HG03571 (cell line): ENCODE data around the gene ANAPC15.
A peak's percentile ranks its signal among the peaks of the same experiment; 100 is the strongest.

Source experiments
- ATAC-seq: cut with Tn5 transposase; IDR thresholded peaks from one replicate; pipeline ENCODE4 v1.9.1; 2021; ENCODE audit not compliant: unreplicated experiment

ANAPC15 gene

DNA sequence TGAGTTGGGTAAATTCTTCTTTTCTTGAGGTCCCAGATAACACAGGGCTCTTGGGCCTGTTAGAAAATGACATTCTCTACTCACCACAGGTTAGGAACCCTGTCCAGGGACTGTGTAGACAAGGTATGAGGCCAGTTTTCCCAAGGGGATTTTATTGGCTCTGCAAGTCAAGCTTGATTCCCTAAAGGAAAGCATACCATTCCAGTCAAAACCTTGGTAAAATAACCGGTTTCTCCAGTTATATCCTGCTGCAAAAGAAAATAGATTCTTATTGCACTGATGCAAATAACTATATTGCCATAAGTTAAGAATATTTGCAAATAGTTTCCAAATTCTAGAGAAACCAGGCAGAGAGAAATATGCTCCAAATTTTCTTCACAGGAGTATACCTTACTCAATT, 13.5 kb upstream of the ANAPC15 start:
- no peak for ATAC-seq

DNA sequence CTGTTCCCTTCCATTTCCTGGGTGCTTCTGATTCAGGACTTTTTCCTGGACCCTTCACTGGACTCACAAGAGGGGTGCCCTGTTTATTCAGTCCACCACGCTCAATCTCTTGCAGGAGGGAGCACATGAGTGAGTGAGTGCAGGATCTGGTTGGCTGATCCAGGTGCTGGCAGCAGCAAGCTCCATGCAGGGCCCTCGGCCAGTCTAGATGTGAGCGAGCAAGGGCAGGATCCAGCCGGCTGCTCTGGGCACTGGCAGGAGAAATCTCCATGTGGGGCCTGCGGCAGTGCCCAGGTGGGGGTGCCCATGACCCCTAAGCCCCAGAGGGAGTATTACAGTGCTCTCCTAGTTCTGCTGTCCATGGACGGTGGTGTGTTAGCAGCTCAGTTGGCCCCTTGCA, 11.6 kb upstream of the ANAPC15 start:
- no peak for ATAC-seq

DNA sequence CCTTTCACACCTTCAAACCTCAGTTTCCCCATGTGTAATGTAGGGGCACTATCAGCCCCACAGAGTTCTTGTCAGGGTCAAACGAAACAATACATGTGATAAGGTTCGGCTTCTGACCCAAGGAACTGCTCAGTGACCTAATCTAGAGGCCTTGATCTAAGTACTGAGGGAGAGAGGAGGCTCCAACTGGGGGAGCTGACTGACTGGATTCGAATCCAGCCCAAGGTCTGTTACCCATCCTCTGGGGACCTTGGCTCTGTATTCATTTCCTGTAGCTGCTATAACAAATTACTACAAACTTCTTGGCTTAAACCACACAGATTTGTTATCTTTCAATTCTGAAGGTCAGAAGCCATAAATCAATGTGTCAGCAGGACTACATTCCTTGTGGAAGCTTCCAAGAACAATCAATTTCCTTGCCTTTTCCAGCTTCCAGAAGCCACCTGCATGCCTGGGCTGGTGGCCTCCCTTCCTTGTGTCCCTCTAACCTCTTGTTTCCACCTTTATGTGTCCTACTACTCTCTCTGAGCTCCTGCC, 10.7 kb upstream of the ANAPC15 start:
- no peak for ATAC-seq

DNA sequence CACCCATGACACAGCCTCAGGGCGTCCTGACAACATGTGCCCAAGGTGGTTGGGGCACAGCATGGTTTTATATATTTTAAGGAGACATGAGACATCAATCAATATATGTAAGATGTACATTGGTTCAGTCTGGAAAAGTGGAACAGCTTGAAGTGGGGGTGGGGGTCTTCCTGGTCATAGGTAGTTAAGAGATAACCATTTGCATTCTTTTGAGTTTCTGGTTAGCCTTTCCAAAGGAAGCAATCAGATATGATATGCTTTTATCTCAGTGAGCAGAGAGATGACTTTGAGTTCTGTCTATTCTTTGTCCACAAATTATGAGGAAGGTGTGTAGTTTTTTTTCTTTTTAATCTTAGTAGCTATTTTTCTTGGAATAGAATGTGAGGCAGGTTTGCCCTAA, 10.1 kb upstream of the ANAPC15 start:
- ATAC-seq = no peak

DNA sequence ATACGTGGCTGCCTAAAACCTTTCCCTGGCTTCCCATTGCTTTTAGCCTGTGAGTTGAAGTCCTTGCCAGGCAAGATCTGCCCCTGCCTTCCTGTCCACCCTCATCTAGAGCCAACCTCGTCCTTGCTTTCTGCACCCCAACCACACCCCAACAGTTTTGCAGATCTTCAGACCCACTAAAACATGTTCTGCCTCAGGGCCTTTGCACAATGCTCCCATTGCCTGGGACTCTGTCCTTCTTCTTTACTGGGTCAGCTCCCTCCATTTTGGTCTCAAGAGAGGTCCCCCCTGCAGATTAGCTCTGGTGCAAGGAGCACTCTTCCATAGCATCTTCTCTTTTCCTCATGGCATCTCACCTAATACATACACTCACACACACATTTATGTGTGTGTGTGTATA, 8.4 kb upstream of the ANAPC15 start:
- ATAC-seq = no peak

DNA sequence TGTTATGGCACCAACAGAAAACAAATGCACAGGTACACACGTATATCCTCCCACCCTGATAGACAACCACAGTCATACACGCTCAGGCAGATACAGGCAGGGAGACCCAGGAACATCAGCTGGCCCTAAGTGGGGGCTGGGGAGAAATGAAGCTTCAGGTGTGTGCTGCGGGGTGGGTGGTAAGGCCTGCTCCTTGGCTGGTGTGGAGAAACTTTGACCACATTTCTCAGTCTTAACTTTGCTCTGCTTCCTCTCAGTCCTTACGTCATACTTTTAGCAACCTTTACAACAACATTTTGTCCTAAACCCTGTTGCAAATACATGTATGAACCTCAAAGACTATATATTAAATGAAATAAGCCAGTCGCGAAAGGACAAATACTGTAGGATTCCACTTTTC, 6.7 kb upstream of the ANAPC15 start:
- no peak for ATAC-seq

DNA sequence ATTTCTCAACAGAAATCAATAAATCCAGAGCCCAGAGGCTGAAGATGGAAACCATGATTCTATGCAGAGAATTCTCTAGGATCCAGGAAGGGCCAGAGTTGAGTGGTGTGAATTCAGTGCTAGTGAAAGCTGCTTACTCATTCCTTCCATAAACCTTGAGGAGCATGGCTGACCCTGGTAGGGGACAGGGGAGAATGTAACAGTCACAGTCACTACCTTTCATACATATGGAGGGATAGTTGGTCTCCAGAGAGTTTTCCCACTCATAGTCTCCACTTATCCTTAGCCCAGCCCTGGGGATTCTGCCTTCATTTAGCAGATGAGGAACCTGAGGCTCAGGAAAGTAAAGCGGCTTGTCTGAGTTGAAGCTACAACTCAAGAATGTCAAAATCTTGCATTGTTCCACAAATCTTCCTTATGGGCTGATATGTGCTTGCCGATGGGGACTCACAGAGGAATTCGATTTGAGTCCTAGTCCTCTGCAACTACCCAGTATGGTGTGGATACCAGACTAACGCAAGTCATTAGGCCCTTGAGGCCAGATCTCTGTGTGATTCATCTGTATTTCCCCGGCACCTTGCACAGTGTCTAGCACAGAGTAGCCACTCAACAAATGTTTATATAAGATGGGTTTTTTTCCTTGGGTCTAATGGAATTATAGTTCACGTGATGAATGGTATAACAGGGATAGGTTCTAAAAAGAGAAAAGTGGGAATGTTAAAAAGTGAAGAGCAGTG, 3.7 kb upstream of the ANAPC15 start:
- no peak for ATAC-seq

DNA sequence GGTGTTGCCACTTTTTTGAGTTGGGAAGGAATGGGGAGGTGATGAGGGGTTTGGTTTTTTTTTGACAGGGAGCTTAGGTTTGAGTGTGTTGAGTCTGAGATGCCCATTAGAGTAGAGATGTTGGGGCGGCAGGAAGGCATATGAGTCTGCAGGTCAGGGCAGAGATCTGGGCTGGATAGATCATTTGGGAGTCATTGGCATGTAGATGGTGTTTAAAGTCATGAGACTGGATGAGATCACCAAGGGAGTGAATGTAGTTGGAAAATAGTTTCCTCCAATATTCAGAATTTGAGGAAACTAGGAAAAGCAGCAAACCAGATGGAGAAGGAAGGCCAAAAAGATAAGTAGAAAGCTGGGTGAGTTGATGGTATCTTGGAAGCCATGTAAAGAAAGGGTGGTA, 2.1 kb upstream of the ANAPC15 start:
- ATAC-seq = no peak

DNA sequence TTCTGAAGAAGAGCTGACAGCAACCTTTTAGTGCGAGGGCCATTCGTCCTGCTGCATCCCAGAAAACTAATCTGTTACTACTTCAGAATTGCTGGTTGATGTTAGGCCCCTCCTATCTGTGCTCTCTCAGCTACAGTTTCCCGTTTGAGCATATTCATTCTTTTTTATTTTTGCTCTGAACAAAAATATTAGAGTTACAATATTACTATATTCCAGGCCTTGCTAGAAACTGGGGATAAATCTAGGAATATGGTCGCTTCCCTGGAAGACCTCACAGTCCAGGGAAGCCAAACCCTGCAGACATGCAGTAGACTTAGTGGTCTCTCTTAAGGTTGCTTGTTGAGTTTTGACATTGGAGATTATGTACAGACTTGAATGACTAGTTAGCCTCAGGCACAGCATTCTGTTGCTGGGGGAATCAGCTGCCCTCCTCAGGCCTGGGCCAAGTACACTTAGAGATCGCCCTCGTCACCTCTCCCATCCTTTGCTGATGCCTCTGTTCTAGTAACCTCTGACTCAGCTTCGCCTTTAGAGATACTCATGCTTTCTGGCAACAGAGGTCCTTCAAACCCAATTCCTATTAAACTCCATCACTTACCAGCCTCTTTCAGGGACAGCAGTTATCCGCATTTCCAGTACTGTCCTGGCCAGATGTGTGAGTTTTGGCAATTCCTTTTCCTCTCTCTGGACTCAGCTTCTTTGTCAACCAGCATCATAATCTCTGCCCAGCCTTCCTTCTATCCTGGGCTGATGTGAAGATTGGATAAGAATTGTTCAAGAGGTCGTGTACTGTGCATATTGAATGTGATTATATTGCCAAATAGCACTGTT, 698 bp upstream of the ANAPC15 start:
- ATAC-seq = no peak

DNA sequence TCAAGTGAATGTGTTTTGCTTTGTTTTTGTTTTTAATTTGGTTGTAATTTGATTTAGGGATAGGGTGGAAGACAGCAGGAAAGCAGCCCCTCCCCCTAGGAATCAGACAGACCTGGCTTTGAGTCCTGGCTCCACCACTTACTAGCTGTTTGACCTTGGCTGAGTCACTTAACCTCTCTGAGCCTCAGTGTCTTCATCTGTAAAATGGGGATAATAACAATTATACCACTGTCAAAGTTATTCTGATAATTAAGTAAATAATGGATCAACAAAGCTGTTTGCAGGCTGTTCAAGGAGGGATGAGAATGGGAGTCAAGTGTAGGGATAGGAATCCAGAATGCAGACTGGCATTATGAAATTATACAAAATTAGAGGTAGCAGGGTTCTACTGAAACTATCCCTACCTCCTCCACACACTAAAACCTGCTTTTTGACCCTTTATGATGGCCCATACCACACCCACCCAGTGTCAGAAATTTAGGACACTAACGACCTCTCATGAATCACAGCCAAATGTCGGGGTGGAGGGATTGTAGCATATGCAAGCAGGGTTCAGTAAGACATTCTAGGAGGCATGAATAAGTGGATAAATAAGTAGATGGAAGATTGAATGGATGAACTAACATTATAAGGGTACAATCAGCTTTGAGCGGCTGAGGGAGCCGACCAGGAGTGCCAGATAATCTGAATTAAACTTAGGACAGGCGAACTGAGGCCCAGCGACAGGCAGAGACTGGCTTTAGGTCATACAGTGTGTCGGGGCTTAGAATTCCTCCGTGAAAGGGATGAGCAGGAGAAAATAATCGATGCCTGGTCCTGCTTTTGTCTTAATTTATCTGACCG, 974 bp downstream of the ANAPC15 start:
- ATAC-seq = no peak

DNA sequence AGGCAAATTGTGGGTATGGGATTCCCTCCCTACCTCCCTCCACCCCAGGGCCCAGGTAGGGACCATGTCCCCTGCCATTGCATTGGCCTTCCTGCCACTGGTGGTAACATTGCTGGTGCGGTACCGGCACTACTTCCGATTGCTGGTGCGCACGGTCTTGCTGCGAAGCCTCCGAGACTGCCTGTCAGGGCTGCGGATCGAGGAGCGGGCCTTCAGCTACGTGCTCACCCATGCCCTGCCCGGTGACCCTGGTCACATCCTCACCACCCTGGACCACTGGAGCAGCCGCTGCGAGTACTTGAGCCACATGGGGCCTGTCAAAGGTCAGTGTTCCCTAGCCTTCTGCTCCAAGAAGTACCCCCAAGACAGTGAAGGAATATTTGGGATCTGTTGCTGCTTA, 6.6 kb downstream of the ANAPC15 start, which contains the start of gene TOMT:
Gene TOMT, plus strand, starts transcription at position 37 of the 400 bp plus-strand sequence. Its CDS starts 28 bp downstream, at position 65.
- ATAC-seq = no peak

DNA sequence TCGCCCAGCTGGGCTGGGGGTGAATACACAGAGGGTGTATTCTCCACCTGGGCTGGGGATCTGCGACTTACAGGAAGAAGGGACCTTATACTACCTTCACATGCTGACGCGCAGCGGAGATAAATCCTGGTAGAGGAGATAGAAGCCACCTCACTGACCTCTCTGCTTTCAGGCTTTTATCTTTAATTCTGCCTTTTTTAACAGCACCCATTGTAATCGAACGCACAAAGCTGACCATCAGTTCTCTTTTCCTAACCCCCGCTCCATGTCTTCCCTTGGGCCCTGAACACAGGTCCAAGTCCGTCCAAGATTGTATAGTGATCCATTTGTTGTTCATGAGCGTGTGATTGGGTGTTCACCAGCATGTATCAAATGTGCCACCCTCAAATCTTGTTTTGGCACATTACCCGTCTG, 8.7 kb downstream of the ANAPC15 start:
- ATAC-seq = no peak

DNA sequence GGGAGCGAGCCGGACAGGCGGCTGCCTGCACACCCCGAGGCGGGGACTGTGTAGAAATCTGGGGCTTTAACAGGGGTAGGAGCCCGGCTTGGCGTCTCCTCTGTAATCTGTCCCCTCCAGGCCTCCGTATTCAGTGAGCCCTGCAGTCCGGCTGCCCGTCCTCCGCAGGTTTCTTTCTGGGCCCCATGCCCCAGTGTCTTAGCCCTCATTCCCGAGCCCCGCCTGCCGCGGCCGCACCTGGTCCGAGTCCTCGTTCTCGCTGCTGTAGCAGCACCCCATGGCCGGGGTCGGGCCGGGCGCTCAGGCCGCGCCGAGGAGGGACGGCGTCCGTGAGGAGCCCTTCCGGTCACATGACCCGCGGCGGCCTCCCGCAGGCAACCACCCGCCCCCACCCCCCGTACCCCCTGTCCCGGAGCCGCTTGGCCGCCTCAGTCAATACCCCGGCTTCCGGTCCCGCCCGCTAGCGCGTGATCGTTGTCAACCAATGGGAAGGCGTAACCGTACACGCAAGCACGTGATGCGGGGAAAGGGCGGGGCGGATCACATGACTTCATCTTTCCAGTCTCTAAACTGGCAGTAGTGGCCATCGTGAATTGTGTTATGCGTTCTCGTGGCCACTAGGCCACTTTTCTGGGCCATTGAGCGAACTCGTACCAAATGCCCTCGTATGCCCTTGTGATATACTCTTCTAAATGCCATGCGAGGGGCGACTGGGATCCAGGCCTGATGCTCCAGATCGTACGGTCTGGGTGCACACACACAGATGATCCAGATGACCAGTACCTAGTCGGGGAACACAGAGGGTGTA, 9.3 kb downstream of the ANAPC15 start, which contains the start of gene LAMTOR1:
Gene LAMTOR1, minus strand, starts transcription at position 352 of the 808 bp plus-strand sequence. Its CDS starts 73 bp downstream, at position 279.
- ATAC-seq = peak; percentile 75

DNA sequence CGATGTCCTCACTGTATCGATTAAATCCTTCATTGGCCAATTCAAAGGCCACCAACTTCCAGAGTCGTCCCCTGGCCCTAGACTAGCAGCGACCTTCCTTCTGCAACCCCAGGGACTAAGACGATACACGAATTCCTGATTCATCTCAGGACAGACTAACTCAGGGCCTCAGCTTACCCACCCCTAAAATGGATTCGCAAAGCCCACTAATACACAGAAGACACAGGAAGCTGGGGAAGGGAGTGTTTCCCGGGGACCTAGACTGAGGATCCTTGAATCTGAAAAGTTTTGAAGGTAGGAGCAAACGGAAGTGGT, 9.9 kb downstream of the ANAPC15 start:
- ATAC-seq = no peak

DNA sequence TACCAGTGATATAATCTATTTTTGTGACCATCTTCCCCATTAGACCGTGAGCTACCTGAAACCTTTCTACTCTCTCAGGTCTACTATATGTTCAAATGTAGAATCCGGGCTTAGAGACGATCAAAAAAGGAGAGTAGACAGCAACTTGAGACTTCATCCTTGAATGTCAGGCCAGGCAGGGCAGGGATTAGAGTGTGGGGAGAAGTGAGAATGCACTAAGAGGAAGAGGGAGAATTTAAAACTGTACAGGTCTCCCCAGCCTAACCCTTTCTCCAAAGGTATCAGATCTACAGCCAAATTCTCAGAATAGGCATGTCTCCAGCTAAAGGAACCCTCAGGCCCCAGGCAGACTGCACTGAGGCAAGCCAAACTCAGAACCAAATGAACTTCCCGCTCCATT, 10.3 kb downstream of the ANAPC15 start:
- ATAC-seq = no peak

DNA sequence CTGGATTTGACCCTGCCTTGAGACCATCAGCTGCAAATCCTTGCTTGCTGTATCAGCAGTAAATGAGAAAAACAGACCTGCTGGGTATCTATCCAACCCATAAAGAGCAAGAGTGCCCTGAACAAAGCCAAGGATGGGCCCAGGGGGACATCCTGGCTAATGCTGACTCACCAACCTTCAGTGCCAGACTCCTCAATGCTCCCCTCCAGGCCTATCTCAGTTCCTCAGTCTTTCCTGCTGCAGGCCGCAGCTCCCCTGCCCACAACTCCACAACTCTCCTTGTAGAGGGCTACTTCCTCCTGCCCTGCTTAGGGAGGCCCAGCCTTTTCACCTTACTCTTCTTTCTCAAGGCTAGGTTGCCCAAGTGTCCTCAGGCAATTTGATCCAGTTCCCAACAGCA, 12.0 kb downstream of the ANAPC15 start:
- ATAC-seq = no peak

DNA sequence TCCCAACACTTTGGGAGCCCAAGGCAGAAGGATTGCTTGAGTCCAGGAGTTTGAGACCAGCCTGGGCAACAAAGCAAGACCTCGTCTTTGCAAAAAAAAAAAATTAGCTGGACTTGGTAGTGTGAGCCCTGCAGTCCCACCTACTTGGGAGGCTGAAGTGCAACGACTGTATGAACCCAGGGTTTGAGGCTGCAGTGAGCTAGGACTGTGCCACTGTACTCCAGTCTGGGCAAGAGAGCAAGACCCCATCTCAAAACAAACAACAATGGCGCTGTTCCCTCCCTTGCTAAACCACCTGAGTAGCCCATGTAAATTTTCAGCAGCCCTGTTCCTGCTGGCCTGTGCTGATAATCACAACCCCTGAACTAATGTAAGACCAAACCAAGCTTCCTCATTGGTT, 12.5 kb downstream of the ANAPC15 start:
- no peak for ATAC-seq

DNA sequence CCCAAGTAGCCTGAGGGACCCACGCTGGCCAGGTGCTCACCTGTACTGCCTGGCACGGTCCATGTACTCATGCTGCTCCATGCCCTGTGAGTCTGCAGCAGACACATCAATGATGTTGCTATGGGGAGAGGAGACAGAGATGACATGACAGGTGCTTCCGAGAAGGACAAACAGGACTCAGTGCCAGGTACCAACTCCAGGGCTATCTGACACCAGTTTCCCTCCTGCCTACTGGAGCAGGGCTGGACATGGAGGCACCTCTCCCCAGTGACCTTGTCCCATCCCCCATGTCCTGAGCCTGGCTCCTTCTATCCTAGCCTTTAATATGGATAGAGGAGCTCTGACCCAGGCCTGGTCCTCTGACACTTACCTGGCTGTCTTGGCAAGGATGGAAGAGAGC, 13.8 kb downstream of the ANAPC15 start:
- ATAC-seq = no peak

DNA sequence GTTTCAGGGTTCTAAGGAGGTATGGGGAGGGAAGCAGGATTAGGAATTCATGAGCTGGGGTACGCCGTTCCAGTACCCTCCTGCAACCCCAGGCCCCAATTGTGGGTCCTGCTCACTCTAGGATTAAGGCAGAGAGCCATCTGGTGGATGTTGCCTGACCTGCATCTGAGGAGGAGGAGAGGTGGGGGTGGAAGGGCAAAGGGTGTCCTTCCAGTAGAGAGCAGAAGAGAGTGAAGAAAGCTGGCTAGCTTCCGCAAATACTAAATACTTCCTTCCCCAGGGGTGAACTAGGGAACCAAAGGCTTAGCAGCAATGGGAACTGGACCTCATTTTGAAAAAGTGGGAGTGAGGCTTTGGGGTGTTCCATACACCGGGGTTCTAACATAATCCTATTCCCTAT, 21.2 kb downstream of the ANAPC15 start:
- no peak for ATAC-seq

DNA sequence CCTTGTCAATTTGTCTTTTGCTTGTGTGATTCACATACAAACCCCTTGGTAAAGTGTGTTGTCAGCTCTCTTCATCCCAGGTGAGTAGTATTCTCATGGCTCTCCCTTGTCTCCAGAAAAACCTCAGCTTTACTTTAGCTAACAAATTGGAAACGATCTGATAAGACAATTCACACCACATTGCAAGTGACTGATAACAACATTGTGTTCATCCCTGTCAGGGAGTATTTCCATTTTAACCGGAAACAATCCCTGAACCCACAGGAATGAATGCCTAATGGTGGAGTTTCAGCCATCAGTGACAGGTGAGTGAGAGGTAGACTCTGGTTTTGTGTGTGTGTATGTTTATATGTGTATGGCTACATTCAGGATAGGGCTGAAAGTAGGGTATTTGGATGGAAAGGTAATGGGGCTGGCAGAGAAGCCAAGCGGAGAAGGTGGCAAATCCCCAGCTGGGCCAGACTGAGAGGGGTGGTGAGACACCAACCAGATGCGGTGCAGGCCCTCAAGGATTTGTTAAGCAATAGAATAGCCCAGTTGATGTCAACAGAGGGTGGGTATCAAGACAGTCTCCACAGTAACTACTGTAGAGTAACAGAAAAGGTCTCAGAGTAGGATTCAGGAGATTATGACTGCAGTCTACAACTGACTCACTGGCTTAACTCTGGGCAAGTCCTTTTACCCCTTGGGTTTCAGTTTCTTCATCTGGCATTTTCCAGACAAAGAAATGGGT, 24.3 kb downstream of the ANAPC15 start:
- ATAC-seq = no peak
